GM19023 (cell line): Measurements from ENCODE around the gene PERM1.

Experiments
- ATAC-seq: cut with Tn5 transposase; IDR thresholded peaks from one replicate; pipeline ENCODE4 v1.9.1; 2021; ENCODE audit warnings: mild to moderate bottlenecking, moderate library complexity; ENCODE audit not compliant: unreplicated experiment

PERM1 gene

GRCh38 chr1:937521-937920 is 44.4 kb downstream of the PERM1 start:
- ATAC-seq, result no peak

GRCh38 chr1:936348-937264 is 45.3 kb downstream of the PERM1 start:
- ATAC-seq, result no peak

- ATAC-seq, result no peak
Measured at GRCh38 chr1:935751-936231, 46.1 kb downstream of the PERM1 start.

- ATAC-seq, result no peak
Measured at GRCh38 chr1:934991-935750, 46.7 kb downstream of the PERM1 start.

- no peak for ATAC-seq
Measured at GRCh38 chr1:933603-933940, 48.3 kb downstream of the PERM1 start.

- no peak for ATAC-seq
Measured at GRCh38 chr1:932776-933602, 48.9 kb downstream of the PERM1 start.

- no peak for ATAC-seq
Measured at GRCh38 chr1:932173-932510, 49.8 kb downstream of the PERM1 start.

- no peak for ATAC-seq
Measured at GRCh38 chr1:931380-932172, 50.3 kb downstream of the PERM1 start.

- ATAC-seq, result no peak
Measured at GRCh38 chr1:930633-931138, 51.2 kb downstream of the PERM1 start.

GRCh38 chr1:929712-930632 is 51.9 kb downstream of the PERM1 start:
- no peak for ATAC-seq

GRCh38 chr1:928825-929661 is 52.9 kb downstream of the PERM1 start:
- ATAC-seq, result no peak

- no peak for ATAC-seq
Measured at GRCh38 chr1:927748-928147, 54.1 kb downstream of the PERM1 start.

- no peak for ATAC-seq
Measured at GRCh38 chr1:927234-927633, 54.7 kb downstream of the PERM1 start.

- ATAC-seq, result no peak
Measured at GRCh38 chr1:925561-926421, 56.1 kb downstream of the PERM1 start.
